HUDEP-2 (cell line): ENCODE results near the gene ICE2.

Experiments used
- DNase-seq, 76 experiments: peaks; one replicate each; lab custom pipeline; 2025; ENCODE audit not compliant: unreplicated experiment in 76 of 76; lab: John Stamatoyannopoulos, UW

The ICE2 gene, protein sequence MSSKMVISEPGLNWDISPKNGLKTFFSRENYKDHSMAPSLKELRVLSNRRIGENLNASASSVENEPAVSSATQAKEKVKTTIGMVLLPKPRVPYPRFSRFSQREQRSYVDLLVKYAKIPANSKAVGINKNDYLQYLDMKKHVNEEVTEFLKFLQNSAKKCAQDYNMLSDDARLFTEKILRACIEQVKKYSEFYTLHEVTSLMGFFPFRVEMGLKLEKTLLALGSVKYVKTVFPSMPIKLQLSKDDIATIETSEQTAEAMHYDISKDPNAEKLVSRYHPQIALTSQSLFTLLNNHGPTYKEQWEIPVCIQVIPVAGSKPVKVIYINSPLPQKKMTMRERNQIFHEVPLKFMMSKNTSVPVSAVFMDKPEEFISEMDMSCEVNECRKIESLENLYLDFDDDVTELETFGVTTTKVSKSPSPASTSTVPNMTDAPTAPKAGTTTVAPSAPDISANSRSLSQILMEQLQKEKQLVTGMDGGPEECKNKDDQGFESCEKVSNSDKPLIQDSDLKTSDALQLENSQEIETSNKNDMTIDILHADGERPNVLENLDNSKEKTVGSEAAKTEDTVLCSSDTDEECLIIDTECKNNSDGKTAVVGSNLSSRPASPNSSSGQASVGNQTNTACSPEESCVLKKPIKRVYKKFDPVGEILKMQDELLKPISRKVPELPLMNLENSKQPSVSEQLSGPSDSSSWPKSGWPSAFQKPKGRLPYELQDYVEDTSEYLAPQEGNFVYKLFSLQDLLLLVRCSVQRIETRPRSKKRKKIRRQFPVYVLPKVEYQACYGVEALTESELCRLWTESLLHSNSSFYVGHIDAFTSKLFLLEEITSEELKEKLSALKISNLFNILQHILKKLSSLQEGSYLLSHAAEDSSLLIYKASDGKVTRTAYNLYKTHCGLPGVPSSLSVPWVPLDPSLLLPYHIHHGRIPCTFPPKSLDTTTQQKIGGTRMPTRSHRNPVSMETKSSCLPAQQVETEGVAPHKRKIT

DNA sequence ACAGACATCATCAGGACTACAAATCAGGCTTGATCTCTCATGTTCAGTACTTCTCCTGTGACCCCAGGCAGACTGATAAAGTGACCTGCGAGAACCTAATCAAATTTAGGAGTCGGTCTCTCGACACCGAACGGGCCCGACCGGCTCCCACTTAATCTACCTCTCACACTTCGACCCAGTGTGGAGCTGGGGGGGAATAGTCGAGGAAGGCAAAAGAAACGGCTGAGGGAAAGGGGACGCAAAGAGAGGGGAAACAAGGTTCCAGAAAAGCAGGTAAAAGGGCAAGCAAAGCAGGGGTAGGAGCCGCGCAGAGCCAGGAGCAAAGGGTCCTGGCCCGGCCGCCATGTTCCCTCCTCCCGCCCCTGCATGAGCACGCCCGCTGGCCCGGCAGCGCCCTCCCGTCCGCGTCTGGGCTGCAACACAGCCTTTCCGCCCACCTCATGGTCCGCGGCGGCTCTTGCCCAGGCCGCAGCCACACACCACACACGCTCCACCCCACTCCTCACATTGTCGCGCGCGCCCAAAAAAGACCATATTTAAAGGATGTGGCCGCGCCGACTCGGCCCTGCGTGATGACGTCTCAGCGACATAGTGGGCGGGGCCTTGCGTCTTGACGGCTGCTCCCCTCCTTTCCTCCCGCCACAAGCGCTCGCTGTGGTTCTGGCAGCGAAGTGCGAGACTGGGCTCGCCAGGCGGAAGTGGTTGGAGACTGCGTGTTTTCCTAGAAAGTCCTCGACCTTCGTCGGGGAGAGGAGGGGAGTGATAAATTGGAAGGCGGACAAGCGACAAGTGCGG, at the start of gene ICE2:
Gene ICE2 (minus strand): TSS at position 577 of the 795 bp plus-strand sequence. CDS start 1,165 bp downstream, outside the sequence.
- peak in 75 of 76 experiments; percentile 42 to 96 (median 90) for DNase-seq

DNA sequence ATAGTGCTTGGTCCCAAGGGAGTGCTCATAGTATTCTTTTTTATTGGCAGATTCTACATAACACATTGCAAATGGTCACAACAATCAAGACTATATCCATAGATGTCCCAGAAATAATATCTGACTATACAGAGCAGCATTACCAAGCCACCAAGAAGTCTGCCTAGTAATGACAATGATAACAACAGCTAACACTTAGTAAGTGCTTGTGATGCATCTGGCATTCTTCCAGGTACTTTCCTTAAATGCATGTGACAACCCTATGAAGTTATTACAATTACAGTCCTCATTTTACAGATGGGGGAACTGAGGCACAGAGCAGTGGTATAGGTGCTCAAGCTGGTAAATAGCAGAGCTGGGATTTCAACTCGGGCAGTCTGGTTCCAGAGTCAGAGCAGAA, 49.6 kb upstream of the ICE2 start:
- DNase-seq = peak in 7 of 76 experiments; percentile 1 to 23 (median 9)

DNA sequence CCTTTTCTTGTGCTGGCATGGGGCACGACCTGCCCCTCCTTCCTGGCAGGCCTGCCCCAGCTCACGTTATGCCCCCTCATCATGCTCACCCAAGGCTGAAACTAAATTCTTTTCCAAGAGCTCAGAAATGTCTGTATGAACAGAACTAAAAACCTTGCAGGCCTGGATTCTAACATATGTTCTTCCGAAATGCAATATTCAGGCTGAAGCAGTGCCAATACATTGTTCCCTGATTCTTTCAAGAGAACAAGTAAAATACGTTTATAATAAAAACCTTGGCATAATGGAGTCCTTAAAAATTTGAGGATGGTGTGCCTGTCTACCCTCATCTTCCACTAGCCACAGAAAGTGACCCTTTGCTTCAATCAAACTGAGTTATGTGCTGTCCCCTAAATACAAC, 48.5 kb upstream of the ICE2 start:
- DNase-seq = no peak

DNA sequence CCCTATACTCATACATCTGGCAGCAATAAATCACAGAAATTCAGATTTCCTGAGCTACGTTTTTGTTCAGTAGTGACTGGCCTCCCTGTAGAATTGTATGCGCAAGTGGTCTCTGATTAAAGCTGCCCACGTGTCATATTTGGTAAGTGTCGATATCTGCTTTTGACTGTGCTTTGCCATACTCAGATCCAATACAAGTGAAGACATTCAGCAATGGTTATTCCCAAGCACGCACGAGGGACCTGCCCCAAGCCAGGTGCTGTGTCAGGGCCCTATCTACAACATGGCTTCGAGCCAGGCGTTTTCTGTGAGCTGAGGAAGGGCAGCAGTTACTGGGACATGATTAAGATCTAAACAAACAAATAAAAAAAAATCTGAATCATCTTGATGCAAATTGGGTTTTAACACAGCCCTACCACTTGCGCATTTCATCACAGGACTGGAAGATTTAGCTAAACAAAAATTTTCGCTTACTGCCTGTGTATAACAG, 47.2 kb upstream of the ICE2 start:
- no peak for DNase-seq

DNA sequence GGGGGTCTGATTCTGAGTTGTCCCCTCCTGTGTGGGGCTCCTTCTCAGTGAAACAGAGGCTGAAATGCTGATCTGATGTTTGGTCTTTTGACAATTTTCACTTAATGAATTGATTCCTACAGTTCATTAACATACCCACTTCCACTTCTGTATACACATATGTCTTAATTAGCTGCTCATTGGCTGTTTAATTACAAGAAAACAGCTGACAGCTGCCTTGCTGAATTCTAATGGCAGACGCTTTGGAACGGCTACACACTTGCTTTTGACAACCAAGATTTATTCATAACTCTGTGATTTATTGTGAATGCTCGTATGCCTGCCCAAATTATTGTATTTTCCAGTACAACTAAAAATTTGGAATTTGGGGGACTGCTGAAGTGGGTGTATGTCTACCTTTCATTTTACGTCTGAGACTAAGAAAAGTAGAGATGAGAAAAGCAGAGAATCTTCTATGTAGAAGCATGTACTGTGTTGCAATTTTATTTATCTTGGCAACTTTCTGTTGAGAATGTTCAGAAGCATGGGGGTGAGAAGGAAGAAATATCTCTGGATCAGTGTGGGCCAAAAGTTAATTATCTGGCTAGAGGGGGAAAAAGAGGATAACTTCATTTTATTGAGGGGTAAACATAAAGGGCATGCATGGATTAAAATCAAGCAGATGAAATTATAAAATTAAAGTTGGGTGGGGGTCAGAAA, 46.5 kb upstream of the ICE2 start:
- no peak for DNase-seq

DNA sequence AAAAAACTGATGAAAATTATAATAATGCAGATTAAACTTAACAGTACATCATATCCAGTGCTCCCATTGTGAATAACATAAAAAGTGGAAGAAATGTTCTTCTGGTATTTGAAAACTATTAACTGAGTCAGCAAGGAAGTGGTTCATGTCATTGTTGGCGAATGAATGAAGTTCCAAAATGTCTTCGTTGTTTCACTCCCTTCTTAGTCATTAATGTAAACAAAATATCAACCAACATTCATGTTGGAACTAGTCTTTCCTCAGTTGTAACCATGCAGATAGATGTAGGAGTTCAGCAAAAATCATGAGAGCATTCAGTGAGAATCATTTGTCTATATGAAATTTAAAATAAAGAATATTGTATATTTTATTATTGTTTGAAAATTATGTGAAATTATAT, 44.1 kb upstream of the ICE2 start:
- no peak for DNase-seq

DNA sequence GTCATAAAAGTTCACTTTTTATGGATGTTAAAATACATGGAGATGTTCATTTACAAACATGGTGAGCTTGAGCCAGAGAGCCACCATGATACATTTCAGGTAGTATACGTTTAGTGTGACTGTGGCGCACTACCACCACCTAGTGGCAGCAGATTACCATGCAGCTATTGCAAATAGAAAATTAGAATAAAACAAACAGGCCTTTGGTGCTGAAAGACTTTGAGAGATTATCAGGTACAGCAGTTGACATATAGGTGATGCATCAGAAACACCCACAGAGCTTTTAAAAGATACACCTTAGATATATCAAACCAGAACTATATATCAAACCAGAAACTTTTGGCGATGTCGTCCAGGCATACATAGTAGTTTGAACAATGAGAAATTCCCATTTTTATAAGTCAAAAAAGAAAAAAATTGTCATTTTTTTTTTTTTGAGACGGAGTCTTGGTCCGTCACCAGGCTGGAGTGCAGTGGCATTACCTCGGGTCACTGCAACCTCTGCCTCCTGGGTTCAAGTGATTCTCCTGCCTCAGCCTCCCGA, 42.0 kb upstream of the ICE2 start:
- DNase-seq = peak in 63 of 76 experiments; percentile 3 to 71 (median 41)

DNA sequence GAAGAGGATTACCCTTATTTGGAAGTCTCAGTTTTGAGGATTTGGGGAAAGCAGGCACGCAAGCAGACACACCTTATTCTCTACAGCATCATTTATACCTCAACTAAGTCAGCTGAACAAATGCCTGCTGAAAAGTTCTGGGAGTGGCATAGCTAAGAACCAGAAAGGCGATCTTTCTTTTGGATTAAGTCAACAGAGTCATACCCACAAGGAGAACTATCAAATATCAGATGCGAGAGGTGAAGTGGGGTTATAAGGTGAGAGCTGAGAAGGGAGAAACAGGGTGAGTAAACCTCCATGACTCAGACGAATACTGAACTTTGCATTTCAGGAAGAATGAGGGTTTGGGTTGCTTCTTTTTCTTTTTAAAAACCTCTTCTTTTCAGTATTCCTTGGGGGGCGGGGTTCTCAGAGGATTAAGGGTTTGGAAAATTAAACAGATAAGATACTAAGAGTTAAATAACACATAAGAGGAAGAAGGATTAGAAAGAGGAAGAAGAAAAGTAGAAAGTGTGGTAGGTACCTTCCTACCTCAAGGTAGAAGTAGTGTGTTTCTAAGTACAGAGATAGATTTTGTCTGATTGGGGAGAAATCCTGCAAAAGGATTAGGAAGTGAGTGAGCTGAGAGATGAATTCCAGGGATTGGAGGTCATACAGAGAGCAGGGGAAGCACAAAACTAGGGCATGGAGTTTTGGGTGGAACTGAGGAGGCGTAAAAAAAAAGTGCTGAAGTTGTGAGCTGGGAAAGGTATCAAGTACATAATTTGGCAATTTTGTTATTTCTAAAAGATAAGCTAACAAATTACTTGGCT, 41.3 kb upstream of the ICE2 start:
- DNase-seq = no peak

DNA sequence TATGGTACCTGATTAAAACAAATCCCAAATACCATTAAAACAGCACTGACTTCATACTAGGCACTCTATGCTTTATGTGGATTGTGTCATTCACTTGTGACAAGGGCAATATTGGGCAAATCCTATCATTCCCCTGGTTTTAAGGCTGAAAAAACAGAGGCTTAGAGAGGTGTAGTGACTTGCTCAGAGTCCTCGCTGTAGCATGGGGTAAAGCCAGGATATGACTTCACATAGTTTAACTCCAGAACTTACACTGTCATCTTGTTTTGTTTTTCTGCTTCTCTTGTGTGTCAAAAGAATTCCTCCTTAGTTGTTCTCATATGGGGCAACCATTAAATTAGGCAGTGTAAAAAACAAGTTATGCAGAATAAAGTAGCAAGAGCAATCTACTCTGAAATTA, 40.3 kb upstream of the ICE2 start:
- DNase-seq = no peak

DNA sequence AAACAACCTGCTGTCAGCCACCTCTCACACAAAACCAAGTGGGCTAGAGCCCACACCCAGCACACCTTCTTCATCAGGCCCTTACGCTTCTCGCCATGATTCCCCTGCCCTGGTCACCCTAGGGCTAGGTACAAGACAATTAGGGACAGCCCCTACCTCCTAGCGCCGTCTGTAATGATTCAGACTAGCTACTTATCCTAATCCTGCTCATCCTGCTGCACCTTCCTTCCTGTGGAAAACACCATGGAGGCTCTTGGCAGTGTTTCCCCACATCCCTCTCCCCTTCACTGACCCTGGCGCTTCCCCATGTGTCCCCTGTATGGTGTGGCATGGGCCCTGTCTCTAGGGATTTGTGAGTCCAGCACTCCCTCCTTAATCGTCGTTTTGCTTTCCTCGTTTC, 39.6 kb upstream of the ICE2 start:
- DNase-seq = no peak

DNA sequence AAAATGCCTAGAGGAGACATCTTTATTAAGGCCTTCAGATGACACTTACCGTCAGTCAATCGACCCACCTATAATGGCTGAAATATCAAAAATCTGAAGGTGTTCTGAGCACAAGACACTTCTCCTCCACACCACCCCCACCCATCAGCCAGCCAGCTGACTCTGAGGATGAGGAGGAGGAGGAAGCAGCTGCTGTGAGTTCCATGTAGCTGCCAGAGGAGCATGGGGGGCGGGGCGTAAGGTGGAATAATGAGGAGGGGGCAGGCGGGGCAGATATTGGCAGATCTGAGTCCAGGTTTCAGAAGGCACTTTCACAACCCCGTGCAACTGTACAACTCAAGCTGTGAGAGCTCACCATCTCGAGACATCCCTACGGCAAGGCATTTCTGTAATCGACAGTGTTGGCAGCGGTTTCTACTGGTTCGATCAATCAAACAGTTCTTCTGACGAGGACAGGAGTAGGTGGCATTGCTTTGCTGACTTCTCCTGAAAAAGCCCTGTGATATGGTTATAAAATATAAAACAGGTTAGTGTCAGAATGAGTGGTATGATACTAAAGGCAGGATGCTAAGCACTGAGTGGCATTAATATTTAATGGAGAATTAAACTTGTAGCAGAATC, 35.4 kb upstream of the ICE2 start:
- no peak for DNase-seq

DNA sequence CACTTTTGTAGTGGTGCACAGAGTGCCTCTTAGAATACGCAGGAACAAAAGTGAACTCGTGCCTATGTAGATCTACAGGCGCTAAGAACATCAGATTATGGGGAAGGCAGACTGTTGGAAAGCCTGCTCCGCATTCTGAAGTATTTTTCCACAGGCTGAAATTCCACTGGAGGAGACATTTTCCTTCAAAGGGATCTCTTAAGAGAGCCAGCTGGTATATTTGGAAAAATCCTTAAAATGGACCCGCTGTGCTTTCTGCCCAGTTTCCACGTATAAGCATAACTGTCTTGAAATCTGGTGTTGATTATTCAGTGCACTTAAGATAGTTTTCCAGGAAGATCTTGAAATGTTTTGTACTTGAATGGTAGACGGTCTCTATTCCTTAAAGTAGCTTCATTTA, 34.7 kb upstream of the ICE2 start:
- DNase-seq = no peak

DNA sequence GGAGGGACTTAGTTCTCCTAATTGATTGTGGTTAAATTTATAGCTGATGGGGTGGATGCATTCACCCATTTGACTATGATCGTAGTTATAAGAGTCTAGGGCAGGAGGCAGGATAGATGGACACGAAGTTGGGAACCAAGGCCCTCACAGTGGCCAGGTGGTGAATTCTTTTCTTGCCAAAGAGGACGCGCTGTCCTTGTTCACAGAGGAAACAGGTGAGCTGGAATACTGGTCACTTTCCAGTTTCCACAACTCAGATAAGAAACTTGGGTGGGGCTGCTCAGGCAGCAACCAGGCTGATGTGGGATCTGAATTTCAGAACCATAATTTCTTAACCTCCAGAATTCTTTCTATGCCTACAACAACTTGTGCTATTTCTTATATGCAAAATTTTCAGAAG, 34.0 kb upstream of the ICE2 start:
- no peak for DNase-seq

DNA sequence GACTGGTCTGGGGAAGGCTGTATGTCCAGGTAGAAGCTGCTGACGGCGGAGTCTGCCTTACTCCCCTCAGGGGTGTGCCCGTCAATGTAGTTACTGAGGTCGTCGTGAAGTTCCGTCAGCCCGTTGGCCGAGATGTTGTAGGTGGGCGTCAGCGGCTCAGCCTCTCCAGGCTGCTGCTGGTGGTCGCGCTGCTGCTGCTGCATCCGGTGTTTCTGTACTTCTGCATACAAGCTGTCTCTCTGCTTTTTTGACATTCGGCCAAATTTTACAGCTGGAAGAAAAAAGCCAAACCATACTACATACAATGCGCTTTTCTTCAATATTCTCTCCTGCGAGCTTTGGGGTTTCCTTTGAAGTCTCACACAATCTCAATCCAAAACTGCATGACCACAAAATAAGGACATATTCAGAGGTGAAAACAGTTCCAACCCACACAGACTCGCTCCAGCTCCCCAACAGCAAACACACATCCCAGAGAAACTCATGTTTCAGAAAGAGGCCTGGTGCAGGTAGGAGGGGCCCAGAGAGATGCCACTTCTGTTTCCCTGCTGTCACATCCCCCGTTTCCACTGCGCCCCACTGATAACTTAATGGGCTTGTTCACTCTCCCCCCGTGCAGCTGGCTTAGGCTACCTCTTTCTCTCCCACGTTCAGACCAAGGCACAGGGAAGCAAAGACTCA, 32.5 kb upstream of the ICE2 start:
- no peak for DNase-seq

DNA sequence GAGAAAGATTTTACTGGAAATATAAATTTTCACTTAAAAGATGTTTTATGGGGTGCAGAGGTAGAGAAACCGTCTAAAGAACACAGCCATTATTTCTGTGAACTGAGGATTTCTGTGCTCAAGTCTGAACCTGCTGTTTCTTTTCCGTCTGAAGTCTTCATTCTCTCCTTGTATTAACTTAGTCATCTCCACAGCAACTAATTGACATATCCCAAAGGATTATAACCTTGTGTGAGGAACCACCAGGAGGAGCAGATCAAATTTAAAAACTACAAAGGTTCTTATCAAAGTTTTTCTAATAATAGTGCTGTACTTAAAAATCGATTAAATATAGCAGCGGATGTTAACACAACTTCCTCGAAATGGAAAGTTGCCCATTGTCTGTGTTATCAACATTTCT, 31.1 kb upstream of the ICE2 start:
- DNase-seq = no peak

DNA sequence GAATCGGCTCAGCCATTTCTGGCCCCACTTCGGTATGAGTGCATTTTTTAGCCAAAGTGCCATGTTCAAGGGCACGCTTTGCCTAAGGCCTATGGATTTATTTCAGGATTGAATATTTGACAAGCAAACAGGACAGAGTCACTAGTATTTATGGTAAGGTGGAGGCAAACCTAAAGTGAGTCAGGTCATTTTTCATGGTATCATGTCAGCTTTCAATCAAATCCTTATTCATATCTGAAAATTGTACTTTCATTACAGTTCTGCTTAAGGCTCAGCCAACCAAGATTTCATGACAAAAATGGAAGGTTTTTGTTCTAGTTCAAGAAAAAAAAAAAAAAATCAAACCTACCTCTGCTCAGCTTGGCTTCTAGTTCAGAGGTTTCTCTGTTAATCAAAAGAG, 30.5 kb upstream of the ICE2 start:
- DNase-seq = no peak

DNA sequence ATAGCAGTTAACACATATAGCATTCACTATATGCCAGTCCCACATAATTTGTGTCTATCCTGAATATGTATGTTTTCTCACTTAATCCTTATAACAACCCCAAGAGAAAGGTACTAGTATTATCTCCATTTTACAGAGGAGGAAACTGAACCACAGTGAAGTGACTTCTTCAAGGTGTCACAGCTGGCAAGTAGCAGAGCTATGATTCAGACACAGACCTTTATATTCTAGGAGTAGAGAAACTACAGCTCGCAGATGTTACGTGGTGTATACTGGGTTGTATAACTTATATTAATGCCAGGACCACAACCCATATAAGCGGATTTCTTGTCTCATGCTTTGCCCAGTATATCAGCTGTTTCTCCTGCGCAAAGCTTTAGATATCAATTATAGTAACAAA, 29.5 kb upstream of the ICE2 start:
- no peak for DNase-seq
